Upper lobe of right lung (tissue), 1 donor: Measurements from ENCODE around the gene GP1BB. TPM values are rescaled to one million over a fixed set of nuclear protein-coding genes. Genes with fewer than 3 reads are reported as not detected.

Source experiments
- ATAC-seq: fragments of 200-7000 bp; cut with Tn5 transposase; one replicate; pipeline ENCODE4 v1.9.1; 2020; ENCODE audit warnings: mild to moderate bottlenecking, moderate library complexity
- DNase-seq: peaks from one replicate; pipeline ENCODE4 v3.0.0-alpha.2; 2020
- H3K27ac ChIP-seq: fragments of 200-600 bp; one replicate; pipeline ENCODE4 v1.8.0; 2022
- H3K27me3 ChIP-seq: fragments of 200-600 bp; one replicate; pipeline ENCODE4 v1.8.0; 2022; ENCODE audit warnings: mild to moderate bottlenecking
- H3K36me3 ChIP-seq: fragments of 200-600 bp; one replicate; pipeline ENCODE4 v1.8.0; 2022
- H3K4me1 ChIP-seq: fragments of 200-600 bp; one replicate; pipeline ENCODE4 v1.8.0; 2022
- H3K4me3 ChIP-seq: fragments of 200-600 bp; one replicate; pipeline ENCODE4 v1.8.0; 2022; ENCODE audit warnings: mild to moderate bottlenecking
- H3K9me3 ChIP-seq: fragments of 200-600 bp; one replicate; pipeline ENCODE4 v1.8.0; 2022
- CTCF ChIP-seq: fragments of 200-600 bp; IDR thresholded peaks from one replicate; pipeline ENCODE4 v1.8.0; 2022; ENCODE audit warnings: antibody characterized with exemption
- intact Hi-C: fragments of 100-400 bp; cut with DNase I; formaldehyde crosslinking; loops from one replicate; pipeline ENCODE4 v1.11.0; 2022
- total RNA-seq: library from RNA; stranded (reverse); fragmentation: NEBNext Ultra II Directional; extraction: Animal tissue kit (Norgen Biotek cat#: 25700); gene quantifications from one replicate; pipeline ENCODE4 v1.2.1, GENCODE V29; 2021
- donor health status: DM: no; HTN: yes; CAD: no; lungs with severe emphysema.

The GP1BB gene
- total RNA-seq, 1 donor from 2014 or later = 1.3 TPM

GRCh38 chr22:19717181-19717580, 6.2 kb upstream of the GP1BB start:
- H3K27me3 ChIP-seq = peaks cover 32% of the 10 kb centered on the region
- no peak for TF ChIP-seq CTCF
- no peak overlapping the region for H3K27ac ChIP-seq
- intact Hi-C loops = no loop called here
- H3K4me3 ChIP-seq = peak overlapping the region; percentile 58
- H3K9me3 ChIP-seq = no peaks in the 10 kb centered on the region
- no peaks in the 10 kb centered on the region for H3K36me3 ChIP-seq
- peaks cover 10% of the 10 kb centered on the region for H3K4me1 ChIP-seq
- DNase-seq (no peak), ATAC-seq (no peak)

- DNase-seq = peak; percentile 89
- H3K36me3 ChIP-seq = no peaks in the 10 kb centered on the region
- H3K9me3 ChIP-seq = no peaks in the 10 kb centered on the region
- H3K27ac ChIP-seq = no peak overlapping the region
- intact Hi-C loops = no loop called here
- H3K27me3 ChIP-seq = peaks cover 38% of the 10 kb centered on the region
- peak; percentile 98 for TF ChIP-seq CTCF
- peaks cover 14% of the 10 kb centered on the region for H3K4me1 ChIP-seq
- ATAC-seq = peak; percentile 90
- H3K4me3 ChIP-seq = peak overlapping the region; percentile 58
These were observed 5.5 kb upstream of the GP1BB start for GRCh38 chr22:19717691-19718455.

- no peak for TF ChIP-seq CTCF
- H3K27ac ChIP-seq = no peak overlapping the region
- intact Hi-C loops = no loop called here
- ATAC-seq = no peak
- H3K36me3 ChIP-seq = no peaks in the 10 kb centered on the region
- H3K27me3 ChIP-seq = peaks cover 42% of the 10 kb centered on the region
- H3K9me3 ChIP-seq = no peaks in the 10 kb centered on the region
- no peak for DNase-seq
- peak overlapping the region; percentile 58 for H3K4me3 ChIP-seq
- H3K4me1 ChIP-seq = peaks cover 20% of the 10 kb centered on the region
These were observed 4.8 kb upstream of the GP1BB start for GRCh38 chr22:19718456-19719049.

- DNase-seq = no peak
- H3K36me3 ChIP-seq = no peaks in the 10 kb centered on the region
- H3K4me3 ChIP-seq = peak overlapping the region; percentile 58
- no peak for ATAC-seq
- intact Hi-C loops = no loop called here
- H3K27ac ChIP-seq = no peak overlapping the region
- no peaks in the 10 kb centered on the region for H3K9me3 ChIP-seq
- peaks cover 23% of the 10 kb centered on the region for H3K4me1 ChIP-seq
- peaks cover 42% of the 10 kb centered on the region for H3K27me3 ChIP-seq
- TF ChIP-seq CTCF = no peak
These were observed 4.3 kb upstream of the GP1BB start for GRCh38 chr22:19719050-19719482.

GRCh38 chr22:19719488-19720021, 3.8 kb upstream of the GP1BB start:
- Histone ChIP-seq H3K27me3 (peaks cover 40% of the 10 kb centered on the region), H3K27ac (no peak overlapping the region), H3K9me3 (no peaks in the 10 kb centered on the region), H3K4me3 (peak overlapping the region; percentile 58), H3K4me1 (peaks cover 23% of the 10 kb centered on the region), H3K36me3 (no peaks in the 10 kb centered on the region)
- intact Hi-C loops = no loop called here
- DNase-seq (no peak), ATAC-seq (no peak)
- no peak for TF ChIP-seq CTCF
